ENCODE data around the gene PSMA5. TPM values are rescaled to one million over a fixed set of nuclear protein-coding genes. Genes with fewer than 3 reads are reported as not detected.

PSMA5 gene
- total and polyA plus RNA-seq, 11 donors = 24.3 to 94.7 (median 61.0) TPM

DNA sequence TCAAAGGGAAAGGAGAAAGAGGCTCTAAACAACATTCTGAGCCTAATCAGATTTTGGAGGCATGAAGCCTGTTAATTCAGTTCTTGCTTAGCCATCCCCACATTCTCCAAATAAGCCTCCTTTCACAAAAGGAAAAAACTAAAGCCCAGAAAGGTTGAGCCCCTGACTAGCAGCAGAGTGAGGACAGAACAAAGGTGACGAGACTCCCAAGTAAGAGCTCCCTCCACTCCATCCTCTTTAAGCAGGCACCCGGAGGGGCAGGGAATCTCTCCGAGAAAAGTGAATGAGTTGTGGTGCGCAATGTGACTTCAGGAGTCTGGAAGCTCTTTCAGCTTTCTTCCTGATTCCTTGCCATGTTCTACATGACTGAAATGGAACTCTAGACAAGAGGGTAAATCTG is 76.1 kb downstream of the PSMA5 start:
- H3K27ac ChIP-seq = no peak overlapping the region
- no peak overlapping the region for H3K4me3 ChIP-seq
- H3K4me1 ChIP-seq = peaks cover 0 to 9% (median 0%) of the 10 kb centered on the region in 12 donors
- intact Hi-C loops (cut with DNase I) = loop anchor here in 4 of 10 donors (5.0 to 10.0 kb wide), 3 partner anchors 42 to 65 kb away; partner anchors contain the start of genes SORT1 (in 2 of the 4) and PSRC1 (in 1 of the 4)
- WGBS, 4 donors = 94 to 98% (median 95%) methylated on average over 4 of the region's 4 CpGs
- DNase-seq (no peak), ATAC-seq (no peak)
- H3K36me3 ChIP-seq = peaks cover 0 to 98% (median 81%) of the 10 kb centered on the region in 9 donors
- TF ChIP-seq POLR2A (IDR thresholded peaks at IDR 0.05) = no peak
- TF ChIP-seq, protein P1, sequence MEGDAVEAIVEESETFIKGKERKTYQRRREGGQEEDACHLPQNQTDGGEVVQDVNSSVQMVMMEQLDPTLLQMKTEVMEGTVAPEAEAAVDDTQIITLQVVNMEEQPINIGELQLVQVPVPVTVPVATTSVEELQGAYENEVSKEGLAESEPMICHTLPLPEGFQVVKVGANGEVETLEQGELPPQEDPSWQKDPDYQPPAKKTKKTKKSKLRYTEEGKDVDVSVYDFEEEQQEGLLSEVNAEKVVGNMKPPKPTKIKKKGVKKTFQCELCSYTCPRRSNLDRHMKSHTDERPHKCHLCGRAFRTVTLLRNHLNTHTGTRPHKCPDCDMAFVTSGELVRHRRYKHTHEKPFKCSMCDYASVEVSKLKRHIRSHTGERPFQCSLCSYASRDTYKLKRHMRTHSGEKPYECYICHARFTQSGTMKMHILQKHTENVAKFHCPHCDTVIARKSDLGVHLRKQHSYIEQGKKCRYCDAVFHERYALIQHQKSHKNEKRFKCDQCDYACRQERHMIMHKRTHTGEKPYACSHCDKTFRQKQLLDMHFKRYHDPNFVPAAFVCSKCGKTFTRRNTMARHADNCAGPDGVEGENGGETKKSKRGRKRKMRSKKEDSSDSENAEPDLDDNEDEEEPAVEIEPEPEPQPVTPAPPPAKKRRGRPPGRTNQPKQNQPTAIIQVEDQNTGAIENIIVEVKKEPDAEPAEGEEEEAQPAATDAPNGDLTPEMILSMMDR (IDR thresholded peaks at IDR 0.05) = no peak
- H3K9me3 ChIP-seq = no peaks in the 10 kb centered on the region
- H3K27me3 ChIP-seq = no peaks in the 10 kb centered on the region

Other genes with a start within 250 kb of the PSMA5 start
- 100 to 1,000 TPM in 6 of 9 donors, 10 to 100 TPM in 3; 88.5 to 113 (median 102) TPM for gene SARS1, start 212.5 kb downstream of the PSMA5 start, total RNA-seq
- gene SARS1, start 212.5 kb downstream of the PSMA5 start, polyA plus RNA-seq = 100 to 1,000 TPM in 1 of 2 donors, 10 to 100 TPM in 1; 41.1 to 179 TPM
- 10 to 100 TPM in 1 of 9 donors, 1 to 10 TPM in 8; 2.5 to 11.9 (median 8.6) TPM for gene CELSR2, start 176.9 kb downstream of the PSMA5 start, total RNA-seq
- gene CELSR2, start 176.9 kb downstream of the PSMA5 start, polyA plus RNA-seq = 1 to 10 TPM; 1.6 to 2.1 TPM
- 1 to 10 TPM in 3 of 9 donors, under 1 TPM in 5, not detected in 1; 0.23 to 3.6 (median 0.60) TPM for gene PSRC1, start 143.3 kb downstream of the PSMA5 start, total RNA-seq
- gene PSRC1, start 143.3 kb downstream of the PSMA5 start, polyA plus RNA-seq = 1 to 10 TPM; 1.1 to 1.4 TPM
- gene MYBPHL, start 119.4 kb downstream of the PSMA5 start, total RNA-seq = 1 to 10 TPM in 2 of 9 donors, under 1 TPM in 4, not detected in 3; 0.44 to 2.5 (median 0.54) TPM
- gene MYBPHL, start 119.4 kb downstream of the PSMA5 start, polyA plus RNA-seq = under 1 TPM; 0.24 to 0.61 TPM
- 100 to 1,000 TPM in 7 of 9 donors, 10 to 100 TPM in 2; 75.5 to 346 (median 165) TPM for gene SORT1, start 28.5 kb downstream of the PSMA5 start, total RNA-seq
- gene SORT1, start 28.5 kb downstream of the PSMA5 start, polyA plus RNA-seq = 100 to 1,000 TPM in 1 of 2 donors, 10 to 100 TPM in 1; 36.9 to 133 TPM
- 10 to 100 TPM; 11.3 to 39.7 (median 25.4) TPM for gene SYPL2, start 40.1 kb upstream of the PSMA5 start, total RNA-seq
- 10 to 100 TPM; 14.7 to 36.3 TPM for gene SYPL2, start 40.1 kb upstream of the PSMA5 start, polyA plus RNA-seq
- 1 to 10 TPM; 1.2 to 2.8 (median 2.1) TPM for gene ATXN7L2, start 57.5 kb upstream of the PSMA5 start, total RNA-seq
- gene ATXN7L2, start 57.5 kb upstream of the PSMA5 start, polyA plus RNA-seq = 1 to 10 TPM; 2.0 to 3.8 TPM
- 1 to 10 TPM; 3.4 to 8.4 (median 5.1) TPM for gene CYB561D1, start 67.6 kb upstream of the PSMA5 start, total RNA-seq
- gene CYB561D1, start 67.6 kb upstream of the PSMA5 start, polyA plus RNA-seq = 1 to 10 TPM; 2.1 to 8.1 TPM
- 10 to 100 TPM in 8 of 9 donors, 1 to 10 TPM in 1; 9.9 to 19.1 (median 14.9) TPM for gene AMIGO1, start 83.3 kb upstream of the PSMA5 start, total RNA-seq
- 1 to 10 TPM; 4.6 to 6.2 TPM for gene AMIGO1, start 83.3 kb upstream of the PSMA5 start, polyA plus RNA-seq
- gene GPR61, start 113.4 kb upstream of the PSMA5 start, total RNA-seq = under 1 TPM in 6 of 9 donors, not detected in 3; 0.08 to 0.72 (median 0.21) TPM
- gene GPR61, start 113.4 kb upstream of the PSMA5 start, polyA plus RNA-seq = under 1 TPM in 1 of 2 donors, not detected in 1; 0.15 TPM
- 1 to 10 TPM; 1.5 to 5.4 (median 2.5) TPM for gene GNAI3, start 122.2 kb upstream of the PSMA5 start, total RNA-seq
- 1 to 10 TPM; 1.6 to 3.0 TPM for gene GNAI3, start 122.2 kb upstream of the PSMA5 start, polyA plus RNA-seq
- not detected for gene GNAT2, start 193.2 kb upstream of the PSMA5 start, total RNA-seq
- gene GNAT2, start 193.2 kb upstream of the PSMA5 start, polyA plus RNA-seq = not detected
- gene AMPD2, start 193.4 kb upstream of the PSMA5 start, total RNA-seq = 10 to 100 TPM in 5 of 9 donors, 1 to 10 TPM in 4; 7.5 to 29.9 (median 10.0) TPM
- gene AMPD2, start 193.4 kb upstream of the PSMA5 start, polyA plus RNA-seq = 10 to 100 TPM in 1 of 2 donors, 1 to 10 TPM in 1; 7.4 to 17.1 TPM
- 10 to 100 TPM; 29.2 to 48.4 (median 44.5) TPM for gene GSTM4, start 229.7 kb upstream of the PSMA5 start, total RNA-seq
- 10 to 100 TPM; 21.7 to 42.1 TPM for gene GSTM4, start 229.7 kb upstream of the PSMA5 start, polyA plus RNA-seq
- gene GSTM2, start 241.6 kb upstream of the PSMA5 start, total RNA-seq = 10 to 100 TPM; 41.8 to 86.2 (median 62.3) TPM
- 100 to 1,000 TPM in 1 of 2 donors, 10 to 100 TPM in 1; 20.5 to 101 TPM for gene GSTM2, start 241.6 kb upstream of the PSMA5 start, polyA plus RNA-seq